Parietal lobe (tissue), 1 donor: ENCODE measurements around the gene CST2. TPM values are rescaled to one million over a fixed set of nuclear protein-coding genes. Genes with fewer than 3 reads are reported as not detected.

Source experiments
- total RNA-seq: library from RNA; depleted of rRNA; stranded (reverse); fragments of >200 nt; gene quantifications from one replicate; pipeline ENCODE4 v1.2.3, GENCODE V29; 2014

Gene CST2
- total RNA-seq, result not detected

GRCh38 chr20:23826541-23827021 is at the start of gene CST2:
Gene CST2, minus strand, starts transcription at chr20:23826729. Its CDS starts 69 bp downstream, at chr20:23826660.

Other genes starting within 250 kb of the CST2 start
- not detected for gene CST9, start 220.8 kb downstream of the CST2 start, total RNA-seq
- 64.5 TPM for gene CST3, start 188.8 kb downstream of the CST2 start, total RNA-seq
- not detected for gene CST4, start 137.7 kb downstream of the CST2 start, total RNA-seq
- not detected for gene CST1, start 75.8 kb downstream of the CST2 start, total RNA-seq
- gene CST5, start 53.0 kb upstream of the CST2 start, total RNA-seq, result not detected
- gene GGTLC1, start 162.1 kb upstream of the CST2 start, total RNA-seq, result not detected